Measurements from ENCODE around the gene IRF2BPL.

Gene IRF2BPL

DNA sequence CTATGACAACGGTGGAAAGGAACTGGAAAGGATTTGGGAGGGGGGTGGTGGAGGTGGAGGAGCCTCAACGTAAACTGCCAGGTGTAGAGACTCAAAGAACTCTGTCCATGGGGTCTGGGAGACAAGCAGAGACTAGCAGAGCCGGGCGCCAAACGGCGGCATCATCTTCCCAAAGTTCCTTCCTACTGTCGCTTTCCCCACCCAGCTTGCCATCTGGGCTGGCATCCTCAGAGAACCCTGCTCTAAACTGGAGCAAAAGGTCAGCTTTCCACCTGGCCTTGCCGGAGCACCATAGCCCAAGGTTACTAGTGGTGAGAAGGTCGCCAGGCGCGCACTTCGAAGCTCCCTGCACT, 4.0 kb upstream of the IRF2BPL start:
- TF ChIP-seq, protein P1, sequence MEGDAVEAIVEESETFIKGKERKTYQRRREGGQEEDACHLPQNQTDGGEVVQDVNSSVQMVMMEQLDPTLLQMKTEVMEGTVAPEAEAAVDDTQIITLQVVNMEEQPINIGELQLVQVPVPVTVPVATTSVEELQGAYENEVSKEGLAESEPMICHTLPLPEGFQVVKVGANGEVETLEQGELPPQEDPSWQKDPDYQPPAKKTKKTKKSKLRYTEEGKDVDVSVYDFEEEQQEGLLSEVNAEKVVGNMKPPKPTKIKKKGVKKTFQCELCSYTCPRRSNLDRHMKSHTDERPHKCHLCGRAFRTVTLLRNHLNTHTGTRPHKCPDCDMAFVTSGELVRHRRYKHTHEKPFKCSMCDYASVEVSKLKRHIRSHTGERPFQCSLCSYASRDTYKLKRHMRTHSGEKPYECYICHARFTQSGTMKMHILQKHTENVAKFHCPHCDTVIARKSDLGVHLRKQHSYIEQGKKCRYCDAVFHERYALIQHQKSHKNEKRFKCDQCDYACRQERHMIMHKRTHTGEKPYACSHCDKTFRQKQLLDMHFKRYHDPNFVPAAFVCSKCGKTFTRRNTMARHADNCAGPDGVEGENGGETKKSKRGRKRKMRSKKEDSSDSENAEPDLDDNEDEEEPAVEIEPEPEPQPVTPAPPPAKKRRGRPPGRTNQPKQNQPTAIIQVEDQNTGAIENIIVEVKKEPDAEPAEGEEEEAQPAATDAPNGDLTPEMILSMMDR (IDR thresholded peaks at IDR 0.05; ENCODE audit: low read depth, low read length) = no peak
- H3K4me3 ChIP-seq (ENCODE audit: low read depth, low read length) = peak overlapping the region; percentile 67

GRCh38 chr14:77031759-77032490, 3.4 kb upstream of the IRF2BPL start:
- TF ChIP-seq, protein P1 (IDR thresholded peaks at IDR 0.05; ENCODE audit: low read depth, low read length) = no peak
- H3K4me3 ChIP-seq (ENCODE audit: low read depth, low read length) = peak overlapping the region; percentile 67

GRCh38 chr14:77027538-77028383, 747 bp downstream of the IRF2BPL start:
- H3K4me3 ChIP-seq (ENCODE audit: low read depth, low read length) = peak overlapping the region; percentile 97
- TF ChIP-seq, protein P1 (IDR thresholded peaks at IDR 0.05; ENCODE audit: low read depth, low read length) = no peak

DNA sequence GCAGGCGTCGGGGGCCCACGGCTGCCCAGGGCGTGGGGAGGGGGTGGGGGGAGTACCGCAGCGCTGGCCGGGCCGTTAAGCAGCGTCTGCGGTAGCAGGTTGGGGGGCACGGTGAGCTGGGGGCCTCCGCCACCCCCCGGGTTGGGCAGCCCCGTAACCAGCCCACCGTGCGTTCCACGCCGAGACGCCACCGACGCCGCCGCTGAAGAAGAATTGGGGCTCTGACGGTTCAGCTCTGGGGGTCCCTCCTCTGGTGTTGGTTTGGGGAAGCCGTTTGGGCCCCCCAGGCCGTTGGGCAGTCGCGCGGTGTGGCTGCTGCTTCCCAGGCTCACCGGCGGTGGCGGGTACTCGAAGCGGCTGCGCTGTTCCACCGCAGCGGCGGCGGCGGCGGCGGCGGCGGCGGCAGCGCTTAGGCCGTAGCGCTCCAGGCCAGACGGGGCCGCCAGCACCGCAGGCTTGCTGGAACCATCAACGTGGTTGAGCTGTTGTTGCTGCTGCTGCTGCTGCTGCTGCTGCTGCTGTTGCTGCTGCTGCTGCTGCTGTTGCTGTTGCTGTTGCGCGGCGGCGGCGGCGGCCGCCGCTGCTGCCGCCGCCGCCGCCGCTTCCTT, 1.5 kb downstream of the IRF2BPL start:
- peak overlapping the region; percentile 97 for H3K4me3 ChIP-seq (ENCODE audit: low read depth, low read length)
- TF ChIP-seq, protein P1 (IDR thresholded peaks at IDR 0.05; ENCODE audit: low read depth, low read length) = no peak

- H3K4me3 ChIP-seq (ENCODE audit: low read depth, low read length) = peak overlapping the region; percentile 97
- TF ChIP-seq, protein P1 (IDR thresholded peaks at IDR 0.05; ENCODE audit: low read depth, low read length) = no peak
These were observed 2.2 kb downstream of the IRF2BPL start for GRCh38 chr14:77026166-77026929.

DNA sequence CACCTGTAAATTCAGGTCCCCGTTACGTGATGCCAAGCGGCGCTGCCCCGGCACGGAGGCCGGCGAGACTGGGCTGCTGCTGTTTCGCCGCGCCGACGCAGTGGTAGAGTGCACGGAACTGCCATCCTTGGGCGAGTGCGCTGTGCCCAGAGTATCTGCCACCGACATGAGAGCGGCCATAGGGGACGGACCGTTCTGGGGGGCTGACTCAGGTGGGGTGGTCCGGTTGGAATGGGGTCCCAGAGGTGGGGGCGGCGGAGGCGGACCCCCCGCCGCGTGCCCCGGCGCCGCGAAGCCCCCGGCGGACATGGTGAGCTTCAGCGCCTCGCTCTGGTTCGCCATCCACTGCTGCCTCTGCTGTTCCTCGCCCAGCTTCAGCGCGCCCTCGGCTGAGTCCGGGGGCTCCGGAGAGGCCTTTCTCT, 2.8 kb downstream of the IRF2BPL start:
- TF ChIP-seq, protein P1 (IDR thresholded peaks at IDR 0.05; ENCODE audit: low read depth, low read length) = no peak

More for the DNA sequence above, 2.8 kb downstream of the IRF2BPL start:
- peak overlapping the region; percentile 97 for H3K4me3 ChIP-seq (ENCODE audit: low read depth, low read length)

All from WI38 (cell line).